ENCODE results near the gene ATP2A3. TPM values are rescaled to one million over a fixed set of nuclear protein-coding genes. Genes with fewer than 3 reads are reported as not detected.

Gene ATP2A3
- polyA plus RNA-seq, 1 donor from 2014 or later = not detected

GRCh38 chr17:3890082-3890877, 74.0 kb downstream of the ATP2A3 start:
- Histone ChIP-seq H4K20me1 (ENCODE audit: insufficient read depth) (no peaks in the 10 kb centered on the region), H3K9ac (ENCODE audit: low read length) (no peak overlapping the region), H3F3A (ENCODE audit: insufficient read depth, low read length, poor library complexity, severe bottlenecking) (no peaks in the 10 kb centered on the region), H3K79me2 (replicated peaks; ENCODE audit: insufficient read depth, low read length) (no peaks in the 10 kb centered on the region), H3K27ac (ENCODE audit: low read length) (no peak overlapping the region), H3K4me2 (ENCODE audit: low read length) (no peak overlapping the region), H3K4me3 (ENCODE audit: low read length) (no peak overlapping the region), H3K36me3 (ENCODE audit: insufficient read depth, low read length) (no peaks in the 10 kb centered on the region), H3K9me2 (ENCODE audit: insufficient read depth, low read length) (no peaks in the 10 kb centered on the region), H2AFZ (ENCODE audit: low read depth, low read length) (no peak overlapping the region), H3K27me3 (ENCODE audit: insufficient read depth, low read depth, low read length) (no peaks in the 10 kb centered on the region), H3K9me3 (ENCODE audit: low read length) (no peaks in the 10 kb centered on the region)
- TF ChIP-seq SMC3 (conservative IDR thresholded peaks at IDR 0.05; ENCODE audit: poor library complexity) = no peak
- TF ChIP-seq RAD21 (conservative IDR thresholded peaks at IDR 0.05) = no peak
- no peak for TF ChIP-seq REST (IDR thresholded peaks at IDR 0.05; ENCODE audit: borderline replicate concordance)
- no peak for TF ChIP-seq MXI1 (conservative IDR thresholded peaks at IDR 0.05; ENCODE audit: poor library complexity, severe bottlenecking)
- TF ChIP-seq EP300 (conservative IDR thresholded peaks at IDR 0.05; ENCODE audit: poor library complexity, severe bottlenecking) = no peak
- TF ChIP-seq POLR2AphosphoS5 (IDR thresholded peaks at IDR 0.05) = no peak
- TF ChIP-seq TAF1 (IDR thresholded peaks at IDR 0.05; ENCODE audit: low read depth) = no peak
- TF ChIP-seq, protein P1, sequence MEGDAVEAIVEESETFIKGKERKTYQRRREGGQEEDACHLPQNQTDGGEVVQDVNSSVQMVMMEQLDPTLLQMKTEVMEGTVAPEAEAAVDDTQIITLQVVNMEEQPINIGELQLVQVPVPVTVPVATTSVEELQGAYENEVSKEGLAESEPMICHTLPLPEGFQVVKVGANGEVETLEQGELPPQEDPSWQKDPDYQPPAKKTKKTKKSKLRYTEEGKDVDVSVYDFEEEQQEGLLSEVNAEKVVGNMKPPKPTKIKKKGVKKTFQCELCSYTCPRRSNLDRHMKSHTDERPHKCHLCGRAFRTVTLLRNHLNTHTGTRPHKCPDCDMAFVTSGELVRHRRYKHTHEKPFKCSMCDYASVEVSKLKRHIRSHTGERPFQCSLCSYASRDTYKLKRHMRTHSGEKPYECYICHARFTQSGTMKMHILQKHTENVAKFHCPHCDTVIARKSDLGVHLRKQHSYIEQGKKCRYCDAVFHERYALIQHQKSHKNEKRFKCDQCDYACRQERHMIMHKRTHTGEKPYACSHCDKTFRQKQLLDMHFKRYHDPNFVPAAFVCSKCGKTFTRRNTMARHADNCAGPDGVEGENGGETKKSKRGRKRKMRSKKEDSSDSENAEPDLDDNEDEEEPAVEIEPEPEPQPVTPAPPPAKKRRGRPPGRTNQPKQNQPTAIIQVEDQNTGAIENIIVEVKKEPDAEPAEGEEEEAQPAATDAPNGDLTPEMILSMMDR (IDR thresholded peaks at IDR 0.05; ENCODE audit: poor library complexity, severe bottlenecking) = no peak

- H3K4me3 ChIP-seq (ENCODE audit: low read length) = no peak overlapping the region
- TF ChIP-seq RAD21 (conservative IDR thresholded peaks at IDR 0.05) (no peak), POLR2AphosphoS5 (IDR thresholded peaks at IDR 0.05) (no peak), MXI1 (conservative IDR thresholded peaks at IDR 0.05; ENCODE audit: poor library complexity, severe bottlenecking) (no peak), REST (IDR thresholded peaks at IDR 0.05; ENCODE audit: borderline replicate concordance) (no peak), EP300 (conservative IDR thresholded peaks at IDR 0.05; ENCODE audit: poor library complexity, severe bottlenecking) (no peak), EZH2 (IDR thresholded peaks at IDR 0.05; ENCODE audit: borderline replicate concordance, insufficient read depth, low read length, poor library complexity, severe bottlenecking) (no peak), SMC3 (conservative IDR thresholded peaks at IDR 0.05; ENCODE audit: poor library complexity) (no peak), TAF1 (IDR thresholded peaks at IDR 0.05; ENCODE audit: low read depth) (no peak)
- TF ChIP-seq, protein P1 (IDR thresholded peaks at IDR 0.05; ENCODE audit: poor library complexity, severe bottlenecking) = no peak
- H3K27ac ChIP-seq (ENCODE audit: low read length) = no peak overlapping the region
- no peaks in the 10 kb centered on the region for H3F3A ChIP-seq (ENCODE audit: insufficient read depth, low read length, poor library complexity, severe bottlenecking)
- no peaks in the 10 kb centered on the region for H3K27me3 ChIP-seq (ENCODE audit: insufficient read depth, low read depth, low read length)
- no peak overlapping the region for H2AFZ ChIP-seq (ENCODE audit: low read depth, low read length)
- no peaks in the 10 kb centered on the region for H3K36me3 ChIP-seq (ENCODE audit: insufficient read depth, low read length)
- H3K9me3 ChIP-seq (ENCODE audit: low read length) = no peaks in the 10 kb centered on the region
- H3K79me2 ChIP-seq (replicated peaks; ENCODE audit: insufficient read depth, low read length) = no peaks in the 10 kb centered on the region
- no peak overlapping the region for H3K9ac ChIP-seq (ENCODE audit: low read length)
- no peak overlapping the region for H3K4me2 ChIP-seq (ENCODE audit: low read length)
- H4K20me1 ChIP-seq (ENCODE audit: insufficient read depth) = no peaks in the 10 kb centered on the region
- no peaks in the 10 kb centered on the region for H3K9me2 ChIP-seq (ENCODE audit: insufficient read depth, low read length)
Observed at GRCh38 chr17:3889325-3890012, 74.8 kb downstream of the ATP2A3 start.

Measured in neural cell (in vitro differentiated cells).